Measurements from ENCODE around the gene NCOR2.

GRCh38 chr12:124523071-124523470 lies 44.3 kb downstream of the NCOR2 start:
- TF ChIP-seq RARB (CRISPR knock-in tag; IDR thresholded peaks at IDR 0.05) (no peak), ARNTL (CRISPR knock-in tag; IDR thresholded peaks at IDR 0.05; ENCODE audit: borderline replicate concordance, low read depth) (no peak), CSRNP3 (CRISPR knock-in tag; IDR thresholded peaks at IDR 0.05) (no peak), ZFP30 (CRISPR knock-in tag; IDR thresholded peaks at IDR 0.05) (no peak), ZFP3 (CRISPR knock-in tag; IDR thresholded peaks at IDR 0.05) (no peak), ZNF565 (CRISPR knock-in tag; conservative IDR thresholded peaks at IDR 0.05; ENCODE audit: low read depth) (no peak), PPARA (CRISPR knock-in tag; IDR thresholded peaks at IDR 0.05; ENCODE audit: borderline replicate concordance) (no peak), ESRRG (CRISPR knock-in tag; IDR thresholded peaks at IDR 0.05) (no peak), POU6F1 (CRISPR knock-in tag; IDR thresholded peaks at IDR 0.05; ENCODE audit: borderline replicate concordance, low read depth) (no peak), ZNF70 (CRISPR knock-in tag; IDR thresholded peaks at IDR 0.05) (no peak), ZNF8 (CRISPR knock-in tag; IDR thresholded peaks at IDR 0.05) (no peak), PATZ1 (CRISPR knock-in tag; IDR thresholded peaks at IDR 0.05; ENCODE audit: borderline replicate concordance) (no peak)
